DMS79 treated with DMSO at 0.1 percent for 48 hours (cell line): ENCODE measurements around the gene SLC2A4.
"Not testable (repeated sequence)": the region's sequence is repeated elsewhere in the genome, so short reads cannot be mapped to it uniquely, and the experiment has no call there.

Source experiments
- DNase-seq: peaks from one replicate; lab custom pipeline; 2025; lab: John Stamatoyannopoulos, UW

Gene SLC2A4

DNA sequence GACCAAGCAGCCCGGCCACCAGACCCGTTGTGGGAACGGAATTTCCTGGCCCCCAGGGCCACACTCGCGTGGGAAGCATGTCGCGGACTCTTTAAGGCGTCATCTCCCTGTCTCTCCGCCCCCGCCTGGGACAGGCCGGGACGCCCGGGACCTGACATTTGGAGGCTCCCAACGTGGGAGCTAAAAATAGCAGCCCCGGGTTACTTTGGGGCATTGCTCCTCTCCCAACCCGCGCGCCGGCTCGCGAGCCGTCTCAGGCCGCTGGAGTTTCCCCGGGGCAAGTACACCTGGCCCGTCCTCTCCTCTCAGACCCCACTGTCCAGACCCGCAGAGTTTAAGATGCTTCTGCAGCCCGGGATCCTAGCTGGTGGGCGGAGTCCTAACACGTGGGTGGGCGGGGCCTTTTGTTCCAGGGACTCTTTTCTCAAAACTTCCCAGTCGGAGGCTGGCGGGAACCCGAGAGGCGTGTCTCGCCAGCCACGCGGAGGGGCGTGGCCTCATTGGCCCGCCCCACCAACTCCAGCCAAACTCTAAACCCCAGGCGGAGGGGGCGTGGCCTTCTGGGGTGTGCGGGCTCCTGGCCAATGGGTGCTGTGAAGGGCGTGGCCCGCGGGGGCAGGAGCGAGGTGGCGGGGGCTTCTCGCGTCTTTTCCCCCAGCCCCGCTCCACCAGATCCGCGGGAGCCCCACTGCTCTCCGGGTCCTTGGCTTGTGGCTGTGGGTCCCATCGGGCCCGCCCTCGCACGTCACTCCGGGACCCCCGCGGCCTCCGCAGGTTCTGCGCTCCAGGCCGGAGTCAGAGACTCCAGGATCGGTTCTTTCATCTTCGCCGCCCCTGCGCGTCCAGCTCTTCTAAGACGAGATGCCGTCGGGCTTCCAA, at the start of gene SLC2A4:
TSS of gene SLC2A4 (plus strand) at position 645 of the 879 bp plus-strand sequence. CDS start at position 862, 217 bp downstream.
- DNase-seq: peak; percentile 36

DNA sequence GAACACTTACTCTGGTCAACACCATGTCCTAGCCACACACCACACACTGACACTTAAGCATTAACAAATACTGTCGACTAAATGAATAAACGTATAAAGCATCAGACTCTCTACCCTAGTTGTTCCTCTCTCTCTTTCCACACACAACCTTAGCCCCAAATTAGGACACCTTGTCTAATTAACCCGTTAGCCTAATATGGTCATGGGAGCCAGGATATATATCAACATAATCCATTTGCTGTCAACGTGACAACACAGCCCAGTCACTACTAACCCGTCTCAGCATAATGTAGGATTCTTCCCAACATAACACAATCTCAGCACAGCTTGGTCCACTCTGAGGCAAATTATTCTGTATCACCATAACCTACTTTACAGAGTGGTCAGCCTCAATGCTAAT, 49.4 kb upstream of the SLC2A4 start:
- DNase-seq: no peak

DNA sequence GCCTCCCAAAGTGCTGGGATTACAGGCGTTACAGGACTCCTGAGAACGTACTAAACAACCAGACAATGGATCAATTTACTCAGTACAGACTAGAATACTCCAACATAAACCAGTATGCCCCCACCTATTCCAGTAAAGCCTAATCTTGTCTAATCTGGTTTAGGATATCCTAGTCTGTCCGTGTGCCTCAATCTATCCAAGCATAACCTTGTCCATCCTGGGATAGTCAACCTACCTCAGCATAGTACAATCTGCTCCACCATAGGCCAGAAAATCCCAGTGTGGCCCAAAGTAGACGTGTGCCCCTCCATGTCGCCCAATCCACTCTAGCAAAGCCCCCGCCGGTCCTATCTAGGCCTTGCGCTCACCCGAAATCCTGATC, 47.8 kb upstream of the SLC2A4 start:
- peak; percentile 62 for DNase-seq

DNA sequence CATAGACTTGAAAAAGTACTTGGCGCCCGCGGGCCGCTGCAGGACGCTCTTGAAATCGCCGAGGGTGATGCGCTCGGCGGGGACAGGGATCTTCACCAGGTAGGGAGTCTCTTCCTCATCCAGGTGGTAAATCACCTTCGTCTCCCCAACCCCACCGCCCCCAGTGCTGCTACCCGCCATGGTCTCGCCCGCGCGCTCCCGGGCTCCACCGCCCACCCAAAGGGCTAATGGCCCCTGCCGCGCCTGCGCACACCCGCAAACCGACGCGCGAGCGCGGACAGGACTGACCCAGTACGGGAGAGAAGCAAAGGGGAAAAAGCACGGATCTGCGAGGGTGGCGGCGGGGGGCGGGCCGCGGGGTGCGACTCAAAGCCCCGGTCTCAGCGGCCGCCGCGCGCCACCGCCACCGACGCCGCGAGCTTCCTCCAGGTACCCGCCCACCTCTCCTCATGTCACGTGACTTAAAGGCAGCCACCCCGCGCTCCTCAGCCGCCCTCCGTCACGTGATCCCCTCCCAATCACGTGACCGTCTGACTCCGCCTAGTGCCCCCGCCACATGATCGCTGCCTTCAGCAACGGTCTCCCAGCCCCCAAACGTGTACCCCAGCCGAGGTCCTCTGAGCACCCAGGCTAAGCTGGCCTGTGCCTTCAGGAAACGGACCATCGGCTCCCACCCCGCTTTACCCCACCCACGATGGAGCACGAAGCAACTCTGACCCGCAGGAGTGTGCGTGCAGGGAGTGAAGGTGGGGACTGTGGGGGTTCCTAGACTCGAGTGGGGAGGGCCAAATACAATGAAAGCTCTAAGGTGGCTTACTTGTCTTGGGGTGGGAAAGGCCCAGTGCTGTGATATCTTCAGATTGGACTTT, 47.2 kb upstream of the SLC2A4 start, which contains the start of gene DVL2:
TSS of gene DVL2 (minus strand) at position 435 of the 869 bp plus-strand sequence. CDS start at position 180, 255 bp downstream.
- peak; percentile 94 for DNase-seq

DNA sequence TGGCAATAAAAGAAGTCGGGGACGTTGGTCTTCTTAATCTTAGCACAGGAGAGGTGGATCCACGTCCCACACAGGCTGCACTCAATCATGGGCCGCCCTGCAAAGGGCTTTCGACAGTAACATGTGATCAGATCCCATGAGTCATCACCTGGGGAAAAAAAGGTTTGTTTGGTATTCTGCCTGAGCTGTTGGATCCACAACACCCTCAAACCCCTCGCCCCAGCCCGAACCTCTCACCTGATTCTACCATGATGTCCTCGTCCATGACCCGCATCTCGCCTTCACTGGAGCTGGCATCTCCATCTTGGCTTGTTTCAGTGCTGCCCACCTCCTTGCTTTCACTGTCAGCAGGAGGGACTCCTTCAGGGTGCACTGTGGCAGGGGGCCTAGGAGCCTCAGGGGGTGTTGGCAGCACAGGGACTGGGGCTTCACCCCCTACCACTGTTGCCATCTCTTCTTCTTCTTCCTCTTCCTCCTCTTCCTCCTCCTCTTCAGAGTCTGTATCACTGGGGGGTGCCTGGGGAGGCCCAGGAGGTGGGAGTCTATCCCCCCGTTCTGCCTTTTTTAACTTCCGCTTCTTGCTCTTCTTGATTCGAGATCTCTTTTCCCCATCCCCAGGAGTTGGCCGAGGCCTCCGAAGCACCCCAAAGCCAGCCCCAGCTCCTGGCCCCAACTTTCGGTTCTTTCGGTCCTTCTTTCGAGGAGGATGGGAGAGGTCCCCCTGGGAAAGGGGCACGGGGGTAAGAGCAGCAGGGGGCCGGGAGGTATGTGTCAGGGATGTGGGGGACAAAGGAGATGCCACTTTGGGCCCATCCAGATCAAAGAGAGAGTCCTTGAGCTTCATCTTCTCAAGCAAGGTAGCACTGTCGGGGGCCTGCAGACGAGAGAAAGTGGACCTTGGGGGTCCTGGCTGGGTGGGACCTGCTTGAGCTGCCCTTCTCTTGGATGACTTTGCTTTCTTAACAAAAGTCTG, 45.5 kb upstream of the SLC2A4 start:
- no peak for DNase-seq

DNA sequence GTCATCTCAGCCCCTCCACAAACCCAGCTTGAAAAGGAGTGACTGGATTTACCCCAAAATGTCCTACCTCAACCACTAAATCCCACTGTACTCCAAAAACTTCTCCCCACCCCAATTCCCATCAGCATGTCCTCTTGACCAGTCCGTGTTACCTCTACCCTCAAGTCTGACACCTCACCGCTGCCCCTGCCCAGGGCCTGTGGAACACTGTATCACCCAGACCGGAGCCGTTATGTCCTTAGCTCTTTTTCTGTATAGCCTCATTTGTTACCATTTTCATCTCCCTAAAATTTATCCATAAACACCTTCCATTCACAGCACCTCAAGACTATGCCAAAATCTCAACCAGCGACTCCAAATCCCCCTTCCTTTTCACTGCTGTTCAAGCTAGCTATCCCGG, 44.7 kb upstream of the SLC2A4 start:
- DNase-seq: no peak

DNA sequence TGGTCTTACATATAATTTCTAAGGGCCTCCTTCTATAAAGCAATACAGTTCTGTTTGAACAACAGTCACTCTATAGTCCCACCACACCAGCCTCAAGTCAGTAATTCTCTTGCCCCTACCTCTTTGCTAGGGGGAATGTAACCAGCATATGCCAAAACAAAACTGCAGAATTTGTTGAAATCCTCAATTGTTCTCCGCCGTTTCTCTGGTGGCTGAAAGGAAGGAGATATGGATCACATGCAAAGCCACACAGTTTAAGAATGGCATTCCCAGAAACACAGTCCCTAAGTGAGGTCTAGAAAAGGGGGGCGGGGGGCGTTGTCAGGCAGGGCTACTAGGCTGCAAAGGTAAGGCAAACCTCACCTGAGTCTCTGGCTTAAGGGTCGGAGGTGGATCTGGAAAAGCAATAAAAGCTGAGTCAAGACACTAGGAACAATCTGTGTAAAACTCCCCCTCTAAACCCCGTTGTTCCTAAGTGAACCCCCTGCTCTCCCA, 44.2 kb upstream of the SLC2A4 start:
- no peak for DNase-seq

DNA sequence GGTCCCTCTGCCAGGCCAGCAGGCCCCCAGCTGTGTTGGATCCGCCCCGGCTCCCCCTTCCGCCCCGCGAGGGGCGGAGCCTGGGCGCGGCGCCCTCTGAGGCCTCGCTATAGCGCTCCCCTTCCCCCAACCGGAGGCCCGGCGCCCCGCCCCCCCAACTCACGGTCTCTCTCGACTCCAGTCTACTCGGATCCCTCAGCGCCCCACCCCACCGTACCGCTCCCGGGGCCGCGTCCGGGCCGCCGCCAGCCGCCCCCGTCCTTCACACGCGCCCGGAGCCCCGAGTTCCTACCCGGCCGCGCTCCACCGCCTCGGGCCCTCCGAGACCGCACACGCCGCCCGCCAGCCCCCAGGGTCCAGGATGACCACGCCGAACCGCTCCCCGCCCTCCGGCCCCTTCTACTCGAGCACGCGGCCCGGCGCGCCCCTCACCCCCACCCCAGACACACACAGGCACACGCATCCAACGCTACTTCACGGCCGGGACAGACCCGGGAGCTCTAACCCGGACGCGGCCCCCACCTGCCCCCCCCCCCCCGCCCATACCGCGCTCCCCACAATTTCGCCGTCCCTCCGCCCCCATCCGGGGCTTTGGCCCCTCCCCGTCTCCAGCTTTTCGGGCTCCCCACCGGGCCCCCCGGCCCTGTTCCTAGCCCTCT, 43.6 kb upstream of the SLC2A4 start:
- no peak for DNase-seq

DNA sequence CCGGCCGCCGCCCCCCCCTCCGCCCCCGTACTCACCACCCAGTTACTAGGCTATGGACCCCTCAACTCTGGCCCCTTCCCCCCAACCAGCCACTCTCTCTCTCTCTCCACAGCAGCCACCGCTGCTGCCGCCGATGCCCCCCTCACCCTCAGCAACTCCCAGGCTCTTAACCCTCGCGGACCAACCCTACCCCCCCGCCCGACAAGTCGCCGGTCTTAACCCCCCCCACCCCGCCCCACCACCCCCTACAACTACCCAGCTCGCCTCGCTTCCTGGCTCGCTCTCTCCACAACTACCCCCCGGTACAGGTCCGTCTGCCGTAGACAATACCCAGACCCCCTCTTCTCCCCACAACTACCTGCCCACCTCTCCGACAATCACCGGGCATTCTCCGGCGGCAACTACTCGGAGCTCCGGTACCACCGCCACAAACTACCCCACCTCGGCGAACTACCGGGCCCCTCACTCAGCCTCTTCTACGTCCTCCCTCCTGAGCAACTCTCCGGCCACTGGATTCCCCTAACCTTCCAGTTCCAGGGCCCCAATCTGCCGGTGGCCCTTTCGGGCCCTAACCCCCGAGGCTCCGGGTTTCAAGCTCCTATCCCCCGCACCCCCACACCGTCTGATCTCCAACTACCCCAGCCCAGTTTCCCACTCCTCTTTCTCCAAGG, 43.0 kb upstream of the SLC2A4 start:
- no peak for DNase-seq

DNA sequence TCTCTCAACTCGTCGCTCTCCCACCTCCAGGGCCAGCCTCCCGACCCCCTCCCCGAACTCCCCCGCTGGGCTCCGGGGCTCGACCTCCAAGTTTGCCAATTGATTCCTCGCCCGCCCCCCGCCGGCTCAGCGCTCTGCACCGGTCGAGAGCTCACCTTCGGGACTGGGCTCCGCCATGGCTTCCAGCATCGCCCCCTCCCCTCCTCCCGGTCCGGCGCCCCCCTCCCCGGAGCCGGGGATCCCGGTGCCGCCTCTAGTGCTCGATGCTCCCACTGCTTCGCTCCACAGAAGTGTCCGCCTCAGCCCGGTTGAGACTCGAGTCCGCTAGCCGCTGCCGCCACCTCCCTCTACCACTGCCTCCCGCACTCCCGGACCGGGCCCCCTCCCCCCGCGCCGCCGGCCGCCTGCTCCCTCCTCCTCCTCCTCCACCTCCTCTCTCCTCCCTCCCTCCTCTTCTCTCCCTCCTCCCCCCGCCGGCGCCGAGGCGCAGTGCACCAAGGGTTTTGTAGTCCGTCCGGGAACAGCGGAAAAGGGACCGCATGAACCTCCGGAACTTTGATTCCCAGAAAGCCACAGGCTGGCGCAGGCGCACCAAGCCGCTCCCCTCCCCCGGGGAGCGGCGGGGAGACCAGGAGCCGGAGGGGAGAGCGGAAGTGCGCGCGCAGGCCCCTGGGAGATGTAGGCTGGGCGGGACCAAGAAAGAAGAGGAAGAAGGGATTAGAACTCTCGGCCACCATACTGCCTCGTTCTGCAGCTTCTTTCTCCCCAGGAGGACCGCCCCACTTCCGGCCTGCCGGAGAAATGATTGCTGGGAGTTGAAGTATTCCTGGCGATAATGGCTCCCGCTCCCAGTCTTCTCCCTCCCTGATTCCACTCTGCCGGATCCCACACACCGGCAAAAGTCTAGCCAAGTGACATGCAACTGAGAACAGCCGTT, 42.2 kb upstream of the SLC2A4 start, which contains the start of gene PHF23:
TSS of gene PHF23 (minus strand) at position 367 of the 937 bp plus-strand sequence. CDS start at position 189, 178 bp downstream.
- DNase-seq: peak; percentile 99

DNA sequence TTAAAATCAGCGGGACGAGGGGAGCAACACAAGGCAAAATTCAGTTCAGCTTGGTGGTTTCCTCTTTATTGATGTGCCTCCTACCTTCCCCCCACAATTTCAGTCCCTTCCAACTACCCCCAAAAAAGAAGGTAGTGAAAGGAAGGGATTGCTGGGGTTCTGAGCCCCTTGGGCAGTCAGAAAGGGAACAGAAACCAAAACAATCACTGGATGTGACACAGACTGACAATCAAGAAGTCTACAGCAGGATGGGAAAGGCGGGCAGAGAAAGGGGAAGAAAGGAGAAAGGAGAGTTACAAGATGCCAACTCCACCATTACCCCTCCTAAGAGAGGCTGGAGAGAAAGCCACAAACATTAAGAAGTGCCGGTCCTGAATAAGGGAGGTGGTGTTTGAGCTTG, 41.1 kb upstream of the SLC2A4 start:
- DNase-seq: no peak

DNA sequence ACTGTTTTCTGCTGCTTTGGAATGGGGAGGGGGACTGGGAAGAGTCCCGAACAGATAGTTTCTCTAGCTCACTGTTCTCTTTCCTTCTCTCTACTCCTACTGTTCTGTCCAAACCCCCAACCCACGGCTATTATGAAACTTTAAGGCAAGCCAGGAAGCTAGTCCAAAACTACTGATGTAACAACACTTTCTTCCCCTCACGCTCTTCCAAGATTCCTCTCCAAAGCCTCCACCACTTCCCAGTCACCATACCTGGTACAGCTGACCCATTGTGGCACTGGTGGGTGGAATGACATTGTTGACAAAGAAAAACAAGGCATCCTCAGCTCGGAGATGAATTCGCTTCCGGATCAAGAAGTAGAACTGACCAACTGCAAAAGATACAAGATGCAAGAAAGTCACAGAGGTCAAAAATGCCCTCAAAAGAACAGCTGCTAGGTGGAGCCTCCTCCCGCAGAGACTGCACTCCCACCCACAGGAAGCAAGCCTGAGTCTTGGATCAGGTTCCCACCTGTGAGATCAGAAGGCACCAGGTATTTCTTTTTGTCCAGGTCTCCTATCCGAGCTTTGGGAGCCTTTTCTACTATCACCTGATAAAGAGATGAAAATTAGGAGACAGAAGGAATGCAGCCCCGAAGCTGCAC, 40.3 kb upstream of the SLC2A4 start:
- DNase-seq: no peak

DNA sequence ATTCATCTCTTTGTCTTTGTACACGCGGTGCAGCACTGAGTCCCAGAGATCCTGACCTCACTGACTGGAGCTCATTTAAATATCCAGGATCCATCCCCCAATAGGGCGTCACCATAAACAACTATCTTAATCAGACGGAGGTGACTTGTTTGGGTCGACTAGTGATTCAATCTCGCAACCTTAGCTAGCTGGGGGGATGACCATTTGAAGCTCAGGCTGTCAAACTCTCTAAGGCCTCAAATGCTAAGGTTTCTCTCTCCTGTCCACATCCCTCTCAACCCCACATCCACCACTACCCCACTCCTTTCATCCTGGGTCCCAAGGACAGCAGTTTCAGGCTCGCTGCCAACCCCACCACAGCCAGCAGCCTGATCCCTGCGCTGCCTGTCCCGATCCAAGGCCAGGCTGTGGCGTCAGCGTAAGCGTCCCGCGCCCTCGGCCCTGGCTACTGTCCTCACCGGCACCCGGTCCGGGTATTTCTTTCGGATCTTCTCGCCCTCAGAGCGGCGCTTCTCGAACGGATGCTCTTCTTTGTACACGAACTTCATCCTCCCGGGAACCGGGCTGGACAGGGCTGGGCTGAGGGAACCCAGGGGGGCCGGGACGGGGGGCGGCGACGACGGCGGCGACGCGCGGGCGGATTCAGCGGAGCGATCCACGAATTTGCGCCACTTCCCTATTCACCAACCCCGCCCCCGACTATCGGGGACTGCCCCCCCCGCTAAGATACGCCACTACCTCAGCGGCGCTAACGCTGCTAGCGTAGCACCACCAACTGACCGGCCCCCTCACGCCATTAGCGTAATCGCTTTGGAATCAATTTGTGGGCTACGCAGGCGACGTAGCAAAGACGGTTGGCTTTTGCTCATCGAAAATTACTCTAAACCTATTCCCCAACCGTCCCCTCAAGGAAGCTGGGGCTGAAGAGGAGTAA, 39.5 kb upstream of the SLC2A4 start, which contains the start of gene GABARAP:
TSS of gene GABARAP (minus strand) at position 667 of the 934 bp plus-strand sequence. CDS start at position 548, 119 bp downstream.
- peak; percentile 87 for DNase-seq

DNA sequence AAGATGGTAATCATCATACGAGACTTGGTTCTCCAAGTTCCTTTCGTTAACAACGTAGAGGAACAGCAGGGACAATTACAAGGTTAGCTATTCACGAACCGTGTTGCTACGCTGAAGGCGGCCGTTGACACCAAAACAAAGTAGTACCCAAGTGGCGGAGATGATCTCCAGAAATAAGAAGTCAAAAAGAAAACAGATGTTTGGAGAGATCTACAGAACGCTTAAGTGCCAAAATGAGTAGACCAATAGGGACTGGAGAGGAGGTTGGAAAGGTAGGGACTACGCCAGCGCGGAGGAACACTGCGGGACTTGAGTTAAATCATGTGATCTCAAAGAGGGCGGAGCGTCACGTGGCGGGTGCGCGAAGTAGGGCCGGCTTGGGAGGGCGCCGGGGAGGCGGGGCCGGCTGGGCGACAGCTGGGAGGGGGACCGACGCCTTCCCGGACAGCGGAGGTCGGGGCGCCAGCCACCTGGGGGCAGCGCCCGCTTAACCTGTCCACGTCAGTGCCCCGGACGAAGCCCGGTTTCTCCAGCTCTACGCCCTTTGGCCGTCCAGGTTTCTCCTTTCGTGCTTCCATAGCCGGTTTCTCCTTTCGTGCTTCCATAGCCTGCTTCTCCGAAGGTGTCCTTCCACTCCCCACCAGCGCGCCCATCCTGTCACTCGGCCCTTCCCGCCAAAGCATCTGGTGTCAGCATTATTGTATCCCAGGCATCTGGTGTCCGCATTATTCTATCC, 38.6 kb upstream of the SLC2A4 start:
- DNase-seq: peak; percentile 95

DNA sequence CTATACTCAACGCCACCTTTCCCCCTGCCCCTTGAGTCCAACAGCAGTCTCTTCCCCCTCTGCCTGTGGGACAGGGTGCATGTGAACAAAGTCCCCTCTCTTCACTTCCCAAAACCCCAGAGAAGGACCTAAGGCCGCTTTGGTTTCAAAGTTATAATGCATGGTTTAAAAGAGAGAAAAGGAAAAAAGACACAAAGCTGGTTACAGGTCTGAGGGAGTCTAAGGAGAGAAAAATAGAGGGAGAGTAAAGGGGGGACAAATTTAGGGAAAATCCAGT, 38.1 kb upstream of the SLC2A4 start:
- DNase-seq: no peak

DNA sequence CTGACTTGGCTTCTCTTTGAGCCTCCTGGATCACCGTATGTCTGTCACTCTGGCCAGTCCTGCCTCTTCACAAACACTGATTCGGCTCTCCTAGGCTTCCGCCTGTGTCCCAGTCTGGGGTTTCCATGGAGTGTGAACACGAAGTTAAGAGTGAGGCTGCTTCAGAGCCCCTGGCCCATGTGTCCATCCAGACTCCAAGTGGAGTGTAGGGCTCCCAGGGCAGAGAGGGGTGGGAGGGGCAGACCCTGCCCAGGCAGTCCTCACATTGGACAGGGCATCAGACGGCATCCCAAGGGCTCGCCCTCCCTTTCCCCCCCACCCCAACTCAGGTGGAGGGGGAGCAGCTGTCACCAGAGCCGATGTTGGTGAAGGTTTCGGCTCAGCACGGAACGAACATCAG, 37.7 kb upstream of the SLC2A4 start:
- not testable (repeated sequence) for DNase-seq

DNA sequence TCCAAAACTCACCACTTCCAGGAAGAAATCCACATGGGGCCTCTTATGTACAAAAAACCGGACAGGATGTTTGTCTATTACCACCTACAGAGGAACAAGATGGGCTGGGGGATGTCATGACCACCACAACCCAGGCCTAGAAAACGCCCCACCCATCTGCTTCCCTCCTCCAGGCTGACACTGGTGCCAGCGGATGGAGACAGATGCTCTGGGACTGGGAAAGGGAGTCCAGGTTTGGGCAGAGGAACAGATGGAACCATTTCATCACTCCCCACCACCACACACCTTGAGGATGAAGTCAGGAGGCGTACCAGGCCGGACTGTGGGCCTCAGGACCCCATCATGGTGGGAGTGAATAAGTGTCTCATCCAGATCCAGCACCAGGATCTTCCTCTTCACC, 34.7 kb upstream of the SLC2A4 start:
- no peak for DNase-seq
